Liver (tissue), 3 donors: ENCODE data around the gene SLC37A2.

Experiments used
- CTCF ChIP-seq: fragments of 150-350 bp; IDR thresholded peaks from 2 replicates; pipeline ENCODE4 v1.5.1; 2017; ENCODE audit warnings: improper control_type of control experiment, low read depth, low read length; ENCODE audit not compliant: missing input control
- EGR1 ChIP-seq, 2 donors: IDR thresholded peaks; 2 replicates each; pipeline ENCODE4 v1.6.1; 2016 to 2018; ENCODE audit warnings: antibody characterized with exemption in 2 of 2, low read depth in 2 of 2
- JUND ChIP-seq, 2 donors: IDR thresholded peaks; 2 replicates each; pipeline ENCODE4 v1.6.1; 2016; ENCODE audit warnings: antibody characterized with exemption in 2 of 2
- MAX ChIP-seq: IDR thresholded peaks from 2 replicates; pipeline ENCODE4 v1.6.1; 2016; ENCODE audit warnings: antibody characterized with exemption
- RAD21 ChIP-seq, 2 donors: IDR thresholded peaks; 2 replicates each; pipeline ENCODE4 v1.6.1; 2016; ENCODE audit warnings: antibody characterized with exemption in 2 of 2, mild to moderate bottlenecking in 2 of 2
- REST ChIP-seq: IDR thresholded peaks from 2 replicates; pipeline ENCODE4 v1.6.1; 2016; ENCODE audit warnings: antibody characterized with exemption, mild to moderate bottlenecking
- SP1 ChIP-seq: IDR thresholded peaks from 2 replicates; pipeline ENCODE4 v1.6.1; 2018; ENCODE audit warnings: antibody characterized with exemption, mild to moderate bottlenecking
- YY1 ChIP-seq: IDR thresholded peaks from 2 replicates; pipeline ENCODE4 v1.6.1; 2016; ENCODE audit warnings: antibody characterized with exemption, mild to moderate bottlenecking
- donor health status: healthy.
- donor health status: healthy.

GRCh38 chr11:125082040-125082439, 18.9 kb downstream of the SLC37A2 start:
- TF ChIP-seq JUND (IDR thresholded peaks at IDR 0.05) (no peak), CTCF (no peak), EGR1 (IDR thresholded peaks at IDR 0.05; ENCODE audit: low read depth in 2 of 2) (no peak), RAD21 (IDR thresholded peaks at IDR 0.05) (no peak), REST (no peak), SP1 (no peak), MAX (no peak), YY1 (no peak)
